WTC11 (cell line): ENCODE measurements around the gene FBXW4. TPM values are rescaled to one million over a fixed set of nuclear protein-coding genes. Genes with fewer than 3 reads are reported as not detected.

Experiments
- ATAC-seq: fragments of 200-7000 bp; cut with Tn5 transposase; 2 replicates; pipeline ENCODE4 v1.10.0; 2021; ENCODE audit warnings: mild to moderate bottlenecking, moderate library complexity
- CTCF ChIA-PET: fragments of 300-600 bp; sonication (Branson Sonifier 250); formaldehyde crosslinking; loops from one replicate; lab custom pipeline; 2021; ENCODE audit warnings: antibody characterized with exemption; lab: Charles Lee
- POLR2A ChIA-PET: fragments of 350-600 bp; sonication (Branson Sonifier 250); formaldehyde crosslinking; loops from one replicate; lab custom pipeline; 2021; ENCODE audit warnings: antibody characterized with exemption; lab: Charles Lee
- DNase-seq: peaks from one replicate; pipeline ENCODE4 v3.0.0; 2021; ENCODE audit warnings: low spot score
- H3K27ac Mint-ChIP-seq: 2 replicates; pipeline ENCODE4 v1.8.0; 2021; ENCODE audit warnings: mixed read lengths
- H3K27me3 Mint-ChIP-seq: 2 replicates; pipeline ENCODE4 v1.8.0; 2021; ENCODE audit warnings: low read depth, mild to moderate bottlenecking, moderate library complexity, mixed read lengths
- H3K36me3 Mint-ChIP-seq: 2 replicates; pipeline ENCODE4 v1.8.0; 2021; ENCODE audit warnings: mixed read lengths
- H3K4me1 Mint-ChIP-seq: 2 replicates; pipeline ENCODE4 v1.8.0; 2022; ENCODE audit warnings: mixed read lengths
- H3K4me3 Mint-ChIP-seq: 2 replicates; pipeline ENCODE4 v1.8.0; 2021; ENCODE audit warnings: mild to moderate bottlenecking, moderate library complexity, mixed read lengths
- H3K9me3 Mint-ChIP-seq: 2 replicates; pipeline ENCODE4 v1.8.0; 2021; ENCODE audit warnings: mixed read lengths
- ATF3 ChIP-seq: sonication (generic); formaldehyde crosslinking; conservative IDR thresholded peaks from 2 replicates; pipeline ENCODE4 v1.8.1; 2022; ENCODE audit warnings: mild to moderate bottlenecking, missing genetic modification reagents
- ATF6 ChIP-seq: sonication (generic); formaldehyde crosslinking; IDR thresholded peaks from 2 replicates; pipeline ENCODE4 v1.8.1; 2023; ENCODE audit warnings: mild to moderate bottlenecking, missing genetic modification reagents
- CTCF ChIP-seq: fragments of 200-600 bp; IDR thresholded peaks from 2 replicates; pipeline ENCODE4 v1.8.0; 2022; ENCODE audit warnings: antibody characterized with exemption
- E2F4 ChIP-seq: sonication (generic); formaldehyde crosslinking; IDR thresholded peaks from 2 replicates; pipeline ENCODE4 v1.8.1; 2022; ENCODE audit warnings: low read depth, mild to moderate bottlenecking, moderate library complexity, missing genetic modification reagents, borderline replicate concordance
- E2F5 ChIP-seq: sonication (generic); formaldehyde crosslinking; IDR thresholded peaks from 2 replicates; pipeline ENCODE4 v1.8.1; 2022; ENCODE audit warnings: mild to moderate bottlenecking, moderate library complexity, missing genetic modification reagents
- ERG ChIP-seq: fragments of 250-450 bp; sonication (Bioruptor Pico); IDR thresholded peaks from 2 replicates; pipeline ENCODE4 v1.8.0; 2021; ENCODE audit warnings: mild to moderate bottlenecking
- FOXP1 ChIP-seq: sonication (generic); formaldehyde crosslinking; IDR thresholded peaks from 2 replicates; pipeline ENCODE4 v1.8.0; 2022; ENCODE audit warnings: missing genetic modification reagents, mild to moderate bottlenecking, moderate library complexity, borderline replicate concordance
- HMGA2 ChIP-seq: fragments of 250-450 bp; sonication (Bioruptor Pico); IDR thresholded peaks from 2 replicates; pipeline ENCODE4 v1.4.0; 2021; ENCODE audit warnings: mild to moderate bottlenecking, moderate library complexity
- HMGXB4 ChIP-seq: sonication (generic); formaldehyde crosslinking; IDR thresholded peaks from 2 replicates; pipeline ENCODE4 v1.8.1; 2023; ENCODE audit warnings: mild to moderate bottlenecking, moderate library complexity, missing genetic modification reagents
- IRF2 ChIP-seq: sonication (generic); formaldehyde crosslinking; IDR thresholded peaks from 2 replicates; pipeline ENCODE4 v1.8.0; 2022; ENCODE audit warnings: low read depth, missing genetic modification reagents, borderline replicate concordance
- JUN ChIP-seq: sonication (generic); formaldehyde crosslinking; IDR thresholded peaks from 2 replicates; pipeline ENCODE4 v1.8.0; 2023; ENCODE audit warnings: mild to moderate bottlenecking, missing genetic modification reagents
- MAX ChIP-seq: sonication (generic); formaldehyde crosslinking; IDR thresholded peaks from 2 replicates; pipeline ENCODE4 v1.8.0; 2022; ENCODE audit warnings: mild to moderate bottlenecking, missing genetic modification reagents
- MXD4 ChIP-seq: fragments of 250-450 bp; sonication (Bioruptor Pico); IDR thresholded peaks from 2 replicates; pipeline ENCODE4 v1.8.0; 2021; ENCODE audit warnings: mild to moderate bottlenecking, moderate library complexity, borderline replicate concordance
- MYBL2 ChIP-seq: sonication (generic); formaldehyde crosslinking; IDR thresholded peaks from 2 replicates; pipeline ENCODE4 v1.8.1; 2023; ENCODE audit warnings: mild to moderate bottlenecking, moderate library complexity, missing genetic modification reagents
- PRDM15 ChIP-seq: sonication (generic); formaldehyde crosslinking; IDR thresholded peaks from 2 replicates; pipeline ENCODE4 v1.8.0; 2022; ENCODE audit warnings: missing genetic modification reagents
- SMAD3 ChIP-seq: sonication (generic); formaldehyde crosslinking; IDR thresholded peaks from 2 replicates; pipeline ENCODE4 v1.8.0; 2022; ENCODE audit warnings: missing genetic modification reagents, mild to moderate bottlenecking, borderline replicate concordance
- SOX15 ChIP-seq: fragments of 250-450 bp; sonication (Bioruptor Pico); IDR thresholded peaks from 2 replicates; pipeline ENCODE4 v1.9.0; 2021; ENCODE audit warnings: mild to moderate bottlenecking
- SP1 ChIP-seq: sonication (generic); formaldehyde crosslinking; conservative IDR thresholded peaks from 2 replicates; pipeline ENCODE4 v1.8.1; 2022; ENCODE audit warnings: missing genetic modification reagents
- TCF7 ChIP-seq: sonication (generic); formaldehyde crosslinking; IDR thresholded peaks from 2 replicates; pipeline ENCODE4 v1.8.0; 2022; ENCODE audit warnings: mild to moderate bottlenecking, low read depth, missing genetic modification reagents, moderate library complexity
- ZNF219 ChIP-seq: sonication (generic); formaldehyde crosslinking; IDR thresholded peaks from 2 replicates; pipeline ENCODE4 v1.8.0; 2023; ENCODE audit warnings: missing genetic modification reagents, mild to moderate bottlenecking, borderline replicate concordance
- ZNF423 ChIP-seq: fragments of 250-450 bp; sonication (Bioruptor Pico); IDR thresholded peaks from 2 replicates; pipeline ENCODE4 v2.1.2; 2022; ENCODE audit warnings: mild to moderate bottlenecking, moderate library complexity
- ZSCAN18 ChIP-seq: fragments of 250-450 bp; sonication (Bioruptor Pico); IDR thresholded peaks from 2 replicates; pipeline ENCODE4 v2.1.2; 2022; ENCODE audit warnings: mild to moderate bottlenecking, moderate library complexity
- total RNA-seq: library from RNA; stranded (reverse); gene quantifications from 3 replicates; pipeline ENCODE4 v1.2.3, GENCODE V29; 2021

The FBXW4 gene
- total RNA-seq, 1 experiment from 2014 or later, result 45.3 TPM

GRCh38 chr10:101655570-101655969, 39.4 kb downstream of the FBXW4 start (continued):
- no peak for TF ChIP-seq MYBL2 (CRISPR knock-in tag)
- TF ChIP-seq SOX15, result no peak
- TF ChIP-seq JUN (CRISPR knock-in tag), result no peak
- TF ChIP-seq TCF7 (CRISPR knock-in tag), result no peak
- TF ChIP-seq HMGXB4 (CRISPR knock-in tag), result no peak
- TF ChIP-seq ATF6 (CRISPR knock-in tag), result no peak
- no peak for TF ChIP-seq E2F5 (CRISPR knock-in tag)
- TF ChIP-seq CTCF, result no peak
- TF ChIP-seq ZNF219 (CRISPR knock-in tag), result no peak
- no peak for TF ChIP-seq SP1 (CRISPR knock-in tag)
- TF ChIP-seq MAX, result no peak
- no peak for TF ChIP-seq MXD4
- TF ChIP-seq ERG (CRISPR knock-in tag), result no peak
- no peak for TF ChIP-seq PRDM15 (CRISPR knock-in tag)
- TF ChIP-seq IRF2 (CRISPR knock-in tag), result no peak

GRCh38 chr10:101653536-101653935, 41.4 kb downstream of the FBXW4 start:
- CTCF ChIA-PET, result no interaction called here
- Mint-ChIP-seq H3K4me1 (peaks cover 9% of the 10 kb centered on the region), H3K27me3 (no peaks in the 10 kb centered on the region), H3K36me3 (peaks cover 4% of the 10 kb centered on the region; the same call in 1 of the 2 replicates), H3K4me3 (no peak overlapping the region), H3K9me3 (no peaks in the 10 kb centered on the region), H3K27ac (no peak overlapping the region)
- no peak for DNase-seq
- POLR2A ChIA-PET, result no interaction called here
- no peak for ATAC-seq
- no peak for TF ChIP-seq ATF3
- TF ChIP-seq FOXP1 (CRISPR knock-in tag), result no peak
- no peak for TF ChIP-seq HMGA2 (CRISPR knock-in tag)
- no peak for TF ChIP-seq E2F4
- no peak for TF ChIP-seq SMAD3
- no peak for TF ChIP-seq ZNF423 (CRISPR knock-in tag)
- TF ChIP-seq ZSCAN18 (CRISPR knock-in tag), result no peak
